ENCODE results near the gene HADHA. TPM values are rescaled to one million over a fixed set of nuclear protein-coding genes. Genes with fewer than 3 reads are reported as not detected.
A peak's percentile ranks its signal among the peaks of the same experiment; 100 is the strongest.

Gene HADHA
- total RNA-seq, 1 donor from 2014 or later = 107 TPM

DNA sequence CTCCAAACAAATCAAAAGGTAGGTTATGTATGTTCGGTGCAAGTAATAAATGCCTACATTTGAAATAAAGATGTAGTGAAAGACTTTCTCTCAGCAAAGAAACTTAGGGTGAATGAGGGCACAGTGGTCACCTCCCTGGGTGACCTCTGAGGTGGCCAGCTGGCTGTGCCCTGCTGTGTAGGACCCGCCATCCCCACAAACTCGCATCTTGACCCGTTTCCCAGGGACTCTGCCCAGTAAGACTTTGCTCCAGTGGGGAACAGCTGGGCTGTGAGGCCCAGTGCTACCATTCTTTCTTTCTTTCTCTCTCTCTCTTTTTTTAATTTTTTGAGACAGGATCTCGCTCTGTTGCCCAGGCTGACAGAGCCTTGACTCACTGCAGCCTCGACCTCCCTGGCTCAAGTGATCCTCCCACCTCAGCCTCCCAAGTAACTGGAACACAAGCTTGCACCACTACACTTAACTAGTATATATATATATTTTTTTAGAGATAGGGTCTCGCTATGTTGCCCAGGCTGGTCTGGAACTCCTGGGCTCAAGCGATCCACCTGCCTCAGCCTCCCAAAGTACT lies 79.7 kb downstream of the HADHA start:
- intact Hi-C loops (cut with DNase I) = no loop called here
- DNase-seq (ENCODE audit: low spot score) = peak; percentile 19
- no peak for ATAC-seq

GRCh38 chr2:26164231-26164630 lies 80.2 kb downstream of the HADHA start:
- peak; percentile 15 for DNase-seq (ENCODE audit: low spot score)

GRCh38 chr2:26162963-26163362 lies 81.5 kb downstream of the HADHA start:
- DNase-seq (ENCODE audit: low spot score) (peak; percentile 18), ATAC-seq (no peak)
- intact Hi-C loops (cut with DNase I) = no loop called here

More at GRCh38 chr2:26164231-26164630, 80.2 kb downstream of the HADHA start:
- no peak for ATAC-seq
- intact Hi-C loops (cut with DNase I) = no loop called here

DNA sequence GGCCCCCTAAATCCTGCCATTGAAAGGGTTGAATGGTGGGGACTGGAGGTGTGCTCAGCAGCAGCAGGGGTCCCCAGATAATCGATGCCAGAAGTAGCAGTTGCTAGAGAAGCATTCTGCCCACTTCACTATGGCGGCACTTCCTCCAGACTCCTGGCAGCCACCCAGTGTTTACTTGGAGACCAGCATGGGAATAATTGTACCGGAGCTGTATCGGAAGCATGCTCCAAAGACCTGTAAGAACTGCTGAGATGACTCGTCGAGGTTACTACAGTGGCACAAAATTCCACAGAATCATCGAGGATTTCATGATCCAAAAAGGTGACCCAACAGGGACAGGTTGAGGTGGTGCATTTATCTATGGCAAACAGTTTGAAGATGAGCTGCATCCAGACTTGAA lies 82.5 kb downstream of the HADHA start:
- intact Hi-C loops (cut with DNase I) = no loop called here
- ATAC-seq = no peak
- peak; percentile 30 for DNase-seq (ENCODE audit: low spot score)

- no peak for DNase-seq (ENCODE audit: low spot score)
- intact Hi-C loops (cut with DNase I) = no loop called here
- no peak for ATAC-seq
Measured at GRCh38 chr2:26157580-26157979, 86.9 kb downstream of the HADHA start.

GRCh38 chr2:26150243-26150642 lies 94.2 kb downstream of the HADHA start:
- no peak for DNase-seq (ENCODE audit: low spot score)
- no peak for ATAC-seq
- intact Hi-C loops (cut with DNase I) = no loop called here

DNA sequence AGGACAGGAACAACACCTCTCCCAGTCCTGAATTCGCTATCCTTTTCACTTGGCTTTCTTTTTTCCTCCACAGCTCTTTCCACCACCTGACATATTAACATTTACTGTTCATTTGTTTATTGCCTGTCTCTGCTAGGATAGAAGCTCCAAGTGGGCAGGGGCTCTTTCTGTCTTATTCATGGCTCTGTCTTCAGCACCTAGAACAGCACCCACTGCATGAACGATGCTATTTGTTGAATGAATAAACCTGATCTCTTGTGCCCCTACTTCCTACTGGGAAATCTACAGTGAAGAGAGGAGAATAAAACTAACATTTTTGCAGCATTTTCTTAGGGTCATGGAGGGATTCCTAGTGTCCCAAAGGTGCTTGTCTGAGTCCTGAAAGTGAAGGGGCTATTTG lies 95.9 kb downstream of the HADHA start:
- ATAC-seq (no peak), DNase-seq (ENCODE audit: low spot score) (no peak)
- intact Hi-C loops (cut with DNase I) = loop anchor here (5.0 to 10.0 kb wide), 2 partner anchors 154 to 196 kb away; no protein-coding TSS in a partner anchor

DNA sequence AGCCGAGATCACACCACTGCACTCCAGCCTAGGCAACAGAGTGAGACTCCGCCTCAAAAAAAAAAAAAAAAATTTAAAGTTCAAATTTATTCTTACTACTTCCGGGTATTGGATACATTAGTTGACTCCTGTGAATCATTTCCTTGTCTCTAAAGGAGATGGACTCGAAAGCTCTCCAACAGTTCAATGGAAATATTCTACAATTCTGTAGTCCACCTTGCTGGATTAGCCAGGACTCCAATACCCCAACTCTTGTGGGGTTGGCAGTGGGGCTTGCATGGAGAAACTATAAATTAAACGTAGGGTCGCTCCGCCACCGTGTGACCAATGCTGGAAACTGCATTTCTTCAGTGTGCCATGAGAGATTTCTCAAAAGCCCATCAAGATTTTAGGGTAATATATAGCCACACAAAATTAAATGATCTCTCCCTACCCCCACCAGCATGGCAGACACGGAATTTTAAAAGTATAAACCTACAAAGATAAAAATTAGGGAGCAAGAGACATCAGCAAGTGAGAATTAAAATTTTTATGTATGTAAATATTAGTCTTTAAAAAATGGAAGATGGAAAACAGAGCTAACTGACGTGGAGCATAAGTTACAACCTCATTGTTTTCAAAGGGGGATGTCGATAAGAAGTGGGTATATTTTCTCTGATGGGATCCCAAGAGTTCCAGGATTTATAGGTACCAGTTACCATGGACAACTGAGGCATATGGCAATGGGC lies 99.3 kb downstream of the HADHA start:
- ATAC-seq (peak; percentile 73), DNase-seq (ENCODE audit: low spot score) (peak; percentile 78)
- intact Hi-C loops (cut with DNase I) = loop anchor here (5.0 to 10.0 kb wide), 2 partner anchors 150 to 193 kb away; no protein-coding TSS in a partner anchor

DNA sequence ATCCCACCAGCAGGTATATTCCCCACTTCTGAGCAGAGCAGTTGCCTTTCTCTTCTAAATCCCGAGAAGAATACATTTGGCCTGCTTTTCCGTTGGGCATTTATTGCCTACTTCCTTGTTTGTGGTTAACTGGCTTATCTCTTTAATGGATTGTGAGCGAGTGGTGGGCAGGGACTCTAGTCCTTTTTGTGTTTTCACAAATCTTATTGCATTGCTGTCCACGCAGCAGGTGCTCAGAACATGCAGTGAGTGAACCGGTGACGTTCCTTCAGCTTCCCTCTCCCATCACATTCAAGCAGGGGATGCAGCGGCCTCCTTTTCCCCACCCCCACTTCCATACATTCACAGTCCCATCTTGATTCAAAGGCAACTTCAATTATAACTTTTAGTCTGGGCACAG lies 100.4 kb downstream of the HADHA start:
- intact Hi-C loops (cut with DNase I) = loop anchor here (10.0 kb wide), 1 partner anchor 149 kb away; no protein-coding TSS in a partner anchor
- DNase-seq (ENCODE audit: low spot score) (no peak), ATAC-seq (no peak)

- intact Hi-C loops (cut with DNase I) = loop anchor here (10.0 kb wide), 1 partner anchor 146 kb away; no protein-coding TSS in a partner anchor
- DNase-seq (ENCODE audit: low spot score) (no peak), ATAC-seq (no peak)
Measured at GRCh38 chr2:26141145-26141769, 103.2 kb downstream of the HADHA start.

Other genes with a start within 250 kb of the HADHA start
- 104 TPM for gene RAB10, start 210.5 kb downstream of the HADHA start, total RNA-seq
- gene GAREM2, start 71.5 kb downstream of the HADHA start, total RNA-seq = 6.8 TPM
- gene HADHB, start 307 bp upstream of the HADHA start, total RNA-seq = 85.6 TPM
- 30.2 TPM for gene SELENOI, start 101.5 kb upstream of the HADHA start, total RNA-seq
- not detected for gene ADGRF3, start 102.2 kb upstream of the HADHA start, total RNA-seq
- 3.7 TPM for gene DRC1, start 157.3 kb upstream of the HADHA start, total RNA-seq
- 0.13 TPM for gene OTOF, start 233.5 kb upstream of the HADHA start, total RNA-seq